SJSA1 (cell line): Measurements from ENCODE around the gene VSTM4. TPM values are rescaled to one million over a fixed set of nuclear protein-coding genes. Genes with fewer than 3 reads are reported as not detected.

Experiments used
- DNase-seq, 2 experiments: peaks; one replicate each; pipeline ENCODE4 v3.0.0-alpha.2; 2015 to 2020; ENCODE audit warnings: low spot score in 2 of 2, low read depth in 1 of 2
- H3K27ac ChIP-seq: fragments of 250-450 bp; sonication (Bioruptor Pico); 2 replicates; pipeline ENCODE4 v1.5.1; 2020; ENCODE audit warnings: mild to moderate bottlenecking, moderate library complexity
- H3K27me3 ChIP-seq: fragments of 250-450 bp; sonication (Bioruptor Pico); replicated peaks from 2 replicates; pipeline ENCODE4 v1.5.1; 2020; ENCODE audit warnings: mild to moderate bottlenecking, moderate library complexity
- H3K36me3 ChIP-seq: fragments of 250-450 bp; sonication (Bioruptor Pico); 2 replicates; pipeline ENCODE4 v1.5.1; 2020; ENCODE audit warnings: mild to moderate bottlenecking
- H3K4me1 ChIP-seq: fragments of 250-450 bp; sonication (Bioruptor Pico); replicated peaks from 2 replicates; pipeline ENCODE4 v1.6.1; 2021; ENCODE audit warnings: mild to moderate bottlenecking
- H3K4me3 ChIP-seq: fragments of 250-450 bp; sonication (Bioruptor Pico); 2 replicates; pipeline ENCODE4 v1.5.1; 2020; ENCODE audit warnings: mild to moderate bottlenecking
- H3K9me3 ChIP-seq: fragments of 250-450 bp; sonication (Bioruptor Pico); replicated peaks from 2 replicates; pipeline ENCODE4 v1.5.1; 2020; ENCODE audit warnings: mild to moderate bottlenecking
- total RNA-seq: library from RNA; depleted of rRNA; stranded (reverse); fragments of >200 nt; shearing (Covaris generic); gene quantifications from 2 replicates; pipeline ENCODE4 v1.2.3, GENCODE V29; 2014

VSTM4 gene
- total RNA-seq, 1 experiment from 2014 or later, result 3.7 TPM

DNA sequence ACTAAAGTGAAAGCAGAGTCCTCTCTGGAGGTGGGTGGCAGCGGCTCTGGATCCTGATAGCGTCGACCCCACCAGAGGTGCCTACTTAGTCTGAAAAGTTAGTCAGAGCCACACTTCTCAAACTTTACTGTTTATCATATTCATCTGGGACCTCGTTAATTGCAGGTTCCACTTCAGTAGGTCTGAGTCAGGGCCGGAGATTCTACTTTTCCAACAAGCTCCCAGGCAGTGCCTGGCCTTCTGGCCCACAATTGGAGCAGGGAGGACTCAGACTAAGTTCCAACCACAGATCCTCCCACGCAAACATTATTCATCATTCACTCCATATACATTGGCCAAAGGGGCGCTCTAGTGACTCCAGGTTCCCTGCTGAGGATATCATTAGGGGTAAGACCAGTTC lies 78.1 kb downstream of the VSTM4 start:
- Histone ChIP-seq H3K4me1 (no peaks in the 10 kb centered on the region), H3K9me3 (no peaks in the 10 kb centered on the region), H3K4me3 (no peak overlapping the region), H3K27me3 (no peaks in the 10 kb centered on the region), H3K36me3 (no peaks in the 10 kb centered on the region), H3K27ac (no peak overlapping the region)
- DNase-seq, result no peak

DNA sequence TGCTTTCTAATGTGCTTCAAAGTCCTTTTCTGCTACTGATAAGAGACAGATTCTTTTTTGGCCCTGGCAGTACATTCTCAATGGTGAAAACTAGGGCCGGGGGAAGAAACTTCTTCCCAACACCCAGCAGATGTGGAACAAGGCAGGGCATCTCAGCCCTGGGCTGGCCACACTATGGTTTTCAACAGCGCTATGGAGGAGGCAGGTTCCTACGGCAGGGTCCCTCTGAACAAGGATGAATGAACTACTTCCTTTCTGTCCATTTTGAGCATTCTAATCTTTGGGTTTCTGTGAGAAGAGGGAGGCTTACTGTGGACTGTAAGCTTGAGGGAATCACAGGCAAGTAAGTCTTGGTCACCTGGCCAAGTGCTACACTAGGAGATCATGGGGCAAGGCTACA lies 78.7 kb downstream of the VSTM4 start:
- Histone ChIP-seq H3K9me3 (no peaks in the 10 kb centered on the region), H3K4me1 (no peaks in the 10 kb centered on the region), H3K27ac (no peak overlapping the region), H3K4me3 (no peak overlapping the region), H3K27me3 (no peaks in the 10 kb centered on the region), H3K36me3 (no peaks in the 10 kb centered on the region)
- DNase-seq, result no peak

- Histone ChIP-seq H3K36me3 (no peaks in the 10 kb centered on the region), H3K9me3 (no peaks in the 10 kb centered on the region), H3K27me3 (no peaks in the 10 kb centered on the region), H3K4me3 (no peak overlapping the region), H3K4me1 (no peaks in the 10 kb centered on the region), H3K27ac (no peak overlapping the region)
- DNase-seq, result no peak
Measured at GRCh38 chr10:49035920-49036319, 79.4 kb downstream of the VSTM4 start.

GRCh38 chr10:49034925-49035324 lies 80.4 kb downstream of the VSTM4 start:
- Histone ChIP-seq H3K27ac (no peak overlapping the region), H3K36me3 (no peaks in the 10 kb centered on the region), H3K27me3 (no peaks in the 10 kb centered on the region), H3K9me3 (no peaks in the 10 kb centered on the region), H3K4me1 (no peaks in the 10 kb centered on the region), H3K4me3 (no peak overlapping the region)
- DNase-seq, result no peak

GRCh38 chr10:49033939-49034338 lies 81.4 kb downstream of the VSTM4 start:
- no peaks in the 10 kb centered on the region for H3K27me3 ChIP-seq
- no peaks in the 10 kb centered on the region for H3K4me1 ChIP-seq
- H3K4me3 ChIP-seq, result no peak overlapping the region
- no peak overlapping the region for H3K27ac ChIP-seq
- DNase-seq, result no peak
- H3K36me3 ChIP-seq, result no peaks in the 10 kb centered on the region
- no peaks in the 10 kb centered on the region for H3K9me3 ChIP-seq

- H3K36me3 ChIP-seq, result no peaks in the 10 kb centered on the region
Measured at GRCh38 chr10:49029666-49030065, 85.7 kb downstream of the VSTM4 start.

GRCh38 chr10:49028639-49029038 lies 86.7 kb downstream of the VSTM4 start:
- Histone ChIP-seq H3K9me3 (no peaks in the 10 kb centered on the region), H3K36me3 (no peaks in the 10 kb centered on the region), H3K4me1 (no peaks in the 10 kb centered on the region), H3K27ac (no peak overlapping the region), H3K4me3 (no peak overlapping the region), H3K27me3 (no peaks in the 10 kb centered on the region)
- DNase-seq, result no peak

More at GRCh38 chr10:49029666-49030065, 85.7 kb downstream of the VSTM4 start:
- Histone ChIP-seq H3K4me1 (no peaks in the 10 kb centered on the region), H3K27ac (no peak overlapping the region), H3K27me3 (no peaks in the 10 kb centered on the region), H3K4me3 (no peak overlapping the region), H3K9me3 (no peaks in the 10 kb centered on the region)
- DNase-seq, result no peak

GRCh38 chr10:49025347-49025983 lies 89.9 kb downstream of the VSTM4 start:
- H3K36me3 ChIP-seq, result no peaks in the 10 kb centered on the region
- H3K27me3 ChIP-seq, result no peaks in the 10 kb centered on the region
- H3K4me1 ChIP-seq, result no peaks in the 10 kb centered on the region
- H3K27ac ChIP-seq, result no peak overlapping the region
- no peak for DNase-seq
- H3K4me3 ChIP-seq, result no peak overlapping the region
- H3K9me3 ChIP-seq, result no peaks in the 10 kb centered on the region

DNA sequence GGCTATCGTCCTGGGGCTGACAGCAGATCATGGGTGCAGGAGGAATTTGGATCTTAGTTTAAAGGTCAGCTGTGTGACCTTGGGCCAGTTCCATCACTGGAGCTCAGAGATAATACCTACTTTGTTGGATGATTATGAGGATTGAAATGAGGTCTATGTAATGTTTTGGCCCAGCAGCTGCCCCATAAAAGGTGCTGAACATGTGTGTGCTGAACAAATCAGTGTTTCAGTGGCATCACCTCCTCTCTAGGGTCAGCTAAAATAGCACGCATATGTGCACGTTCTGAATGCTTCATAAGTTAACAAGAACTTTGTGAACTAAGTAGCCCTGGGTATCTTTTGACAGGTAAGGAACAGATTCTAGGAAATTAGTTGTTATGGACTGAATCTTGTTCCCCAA lies 90.8 kb downstream of the VSTM4 start:
- Histone ChIP-seq H3K27ac (no peak overlapping the region), H3K27me3 (no peaks in the 10 kb centered on the region), H3K36me3 (no peaks in the 10 kb centered on the region), H3K4me1 (no peaks in the 10 kb centered on the region), H3K4me3 (no peak overlapping the region), H3K9me3 (no peaks in the 10 kb centered on the region)
- DNase-seq, result no peak

GRCh38 chr10:49023752-49024151 lies 91.6 kb downstream of the VSTM4 start:
- no peak overlapping the region for H3K4me3 ChIP-seq
- no peaks in the 10 kb centered on the region for H3K36me3 ChIP-seq
- H3K27ac ChIP-seq, result no peak overlapping the region
- H3K27me3 ChIP-seq, result no peaks in the 10 kb centered on the region
- DNase-seq, result no peak
- H3K9me3 ChIP-seq, result no peaks in the 10 kb centered on the region
- no peaks in the 10 kb centered on the region for H3K4me1 ChIP-seq

- H3K27ac ChIP-seq, result no peak overlapping the region
- no peak for DNase-seq
- H3K4me1 ChIP-seq, result no peaks in the 10 kb centered on the region
- no peaks in the 10 kb centered on the region for H3K27me3 ChIP-seq
- no peaks in the 10 kb centered on the region for H3K36me3 ChIP-seq
- H3K4me3 ChIP-seq, result no peak overlapping the region
- H3K9me3 ChIP-seq, result no peaks in the 10 kb centered on the region
Measured at GRCh38 chr10:49023071-49023470, 92.3 kb downstream of the VSTM4 start.

DNA sequence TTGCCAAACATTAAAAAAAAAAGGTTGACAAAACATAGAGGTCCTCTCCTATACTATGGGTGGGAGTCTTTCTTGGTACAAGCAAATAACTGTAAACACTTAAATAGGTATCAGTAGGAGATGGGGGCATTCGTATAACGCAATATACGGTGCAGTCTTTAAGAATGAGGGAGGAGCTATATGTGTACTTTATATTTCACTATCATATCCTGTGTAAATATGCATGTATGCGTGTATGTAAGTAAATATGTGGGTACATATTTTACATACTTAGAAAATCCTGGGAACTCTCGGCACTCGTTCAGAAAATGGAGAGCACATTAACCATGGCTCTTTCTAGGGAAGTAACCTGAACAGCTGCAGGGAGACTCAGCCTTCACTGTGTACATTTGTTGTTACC lies 93.6 kb downstream of the VSTM4 start:
- DNase-seq, result no peak
- no peak overlapping the region for H3K4me3 ChIP-seq
- no peaks in the 10 kb centered on the region for H3K27me3 ChIP-seq
- no peak overlapping the region for H3K27ac ChIP-seq
- H3K9me3 ChIP-seq, result no peaks in the 10 kb centered on the region
- no peaks in the 10 kb centered on the region for H3K36me3 ChIP-seq
- H3K4me1 ChIP-seq, result no peaks in the 10 kb centered on the region

DNA sequence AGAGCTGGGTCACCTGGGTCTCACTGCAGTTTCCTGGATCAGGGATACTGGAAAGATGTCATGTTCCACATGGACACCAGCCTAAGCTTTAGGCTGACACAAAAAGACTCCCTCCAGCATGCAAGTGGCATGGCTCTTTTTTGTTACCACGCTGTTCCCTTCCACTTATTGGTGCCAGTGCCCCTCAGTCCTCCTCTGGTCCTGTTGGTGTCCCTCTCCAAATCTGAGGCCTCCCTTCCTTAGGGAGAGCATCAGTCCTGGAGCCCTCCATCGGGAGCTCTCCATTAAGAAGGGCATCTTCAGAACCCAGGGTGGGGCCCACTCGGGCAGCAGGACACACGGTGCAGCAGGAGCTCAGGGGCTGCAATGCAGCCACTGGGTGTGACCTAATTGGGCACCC lies 99.6 kb downstream of the VSTM4 start:
- Histone ChIP-seq H3K36me3 (no peaks in the 10 kb centered on the region), H3K4me3 (no peak overlapping the region), H3K4me1 (no peaks in the 10 kb centered on the region), H3K27me3 (no peaks in the 10 kb centered on the region), H3K27ac (no peak overlapping the region), H3K9me3 (no peaks in the 10 kb centered on the region)
- DNase-seq, result no peak

DNA sequence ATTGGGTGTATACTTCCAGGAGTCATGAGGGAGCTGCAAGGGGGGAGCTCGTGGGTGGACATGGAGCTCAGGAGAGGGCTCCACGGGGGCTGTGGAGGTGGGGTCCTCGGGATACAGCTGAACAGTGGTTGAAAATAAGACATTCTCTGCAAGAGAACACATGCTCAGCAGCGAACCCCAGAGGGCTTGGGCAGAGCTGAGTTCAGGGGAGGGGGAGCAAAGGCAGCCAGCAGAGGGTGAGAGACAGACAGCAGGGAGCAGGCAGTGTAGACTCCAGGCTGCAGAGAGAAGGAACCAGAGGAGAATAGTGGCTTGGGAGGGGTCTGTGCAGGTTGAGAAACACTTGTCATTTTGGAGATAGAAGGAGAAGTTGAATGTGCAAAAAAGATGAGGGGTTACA lies 102.7 kb downstream of the VSTM4 start:
- H3K9me3 ChIP-seq, result no peaks in the 10 kb centered on the region
- DNase-seq, result no peak
- no peaks in the 10 kb centered on the region for H3K4me1 ChIP-seq

DNA sequence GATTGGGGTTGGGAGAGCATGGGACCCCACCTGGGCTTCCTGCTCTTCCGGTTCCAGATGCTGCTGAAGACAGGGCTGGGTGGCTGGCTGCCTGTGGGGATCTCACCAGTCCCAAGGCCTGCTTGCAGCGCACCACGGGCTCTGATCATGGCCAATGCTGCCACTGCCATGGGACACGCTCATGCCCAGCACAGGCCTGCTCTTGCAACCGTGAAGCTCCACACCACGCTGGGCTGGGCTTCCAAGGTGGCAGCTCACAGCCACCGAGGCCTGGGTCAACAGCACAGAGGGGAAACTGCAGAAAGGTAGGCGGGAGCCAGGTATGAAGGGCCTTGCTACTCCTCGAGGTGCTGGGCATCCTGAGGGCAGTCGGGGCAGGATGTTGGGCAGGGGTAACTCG lies 103.6 kb downstream of the VSTM4 start:
- no peak for DNase-seq
- H3K27me3 ChIP-seq, result no peaks in the 10 kb centered on the region
- H3K36me3 ChIP-seq, result no peaks in the 10 kb centered on the region
- no peak overlapping the region for H3K27ac ChIP-seq
- no peaks in the 10 kb centered on the region for H3K4me1 ChIP-seq
- no peak overlapping the region for H3K4me3 ChIP-seq
- H3K9me3 ChIP-seq, result no peaks in the 10 kb centered on the region

More for the DNA sequence above, 102.7 kb downstream of the VSTM4 start:
- Histone ChIP-seq H3K36me3 (no peaks in the 10 kb centered on the region), H3K4me3 (no peak overlapping the region), H3K27me3 (no peaks in the 10 kb centered on the region), H3K27ac (no peak overlapping the region)
